Activated CD8-positive, alpha-beta T cell treated with anti-CD3 and anti-CD28 coated beads, Interleukin-2, amount 10 ng/mL, durations not matched to agents 7 days and 5 days (primary cell): ENCODE measurements around the gene PNCK. TPM values are rescaled to one million over a fixed set of nuclear protein-coding genes. Genes with fewer than 3 reads are reported as not detected.

Experiments
- ATAC-seq: fragments of 150-1000 bp; cut with Tn5 transposase; one replicate; pipeline ENCODE4 v1.10.0; 2021; ENCODE audit warnings: moderate library complexity
- CTCF ChIA-PET: fragments of 350-600 bp; sonication (Branson Sonifier 250); formaldehyde crosslinking; loops from one replicate; lab custom pipeline; 2021; ENCODE audit warnings: antibody characterized with exemption; lab: Charles Lee
- POLR2A ChIA-PET: fragments of 350-600 bp; sonication (Branson Sonifier 250); formaldehyde crosslinking; loops from one replicate; lab custom pipeline; 2021; ENCODE audit warnings: antibody characterized with exemption; lab: Charles Lee
- DNase-seq: peaks from one replicate; pipeline ENCODE4 v3.0.0-alpha.2; 2020
- H3K27ac Mint-ChIP-seq: one replicate; pipeline ENCODE4 v1.8.0; 2021; ENCODE audit warnings: mild to moderate bottlenecking, mixed read lengths
- H3K27me3 Mint-ChIP-seq: one replicate; pipeline ENCODE4 v1.8.0; 2021; ENCODE audit warnings: low read depth, mixed read lengths
- H3K36me3 Mint-ChIP-seq: one replicate; pipeline ENCODE4 v1.8.0; 2021; ENCODE audit warnings: low read depth, mixed read lengths
- H3K4me1 Mint-ChIP-seq: one replicate; pipeline ENCODE4 v1.8.0; 2021; ENCODE audit warnings: low read depth, mixed read lengths
- H3K4me3 Mint-ChIP-seq: one replicate; pipeline ENCODE4 v1.8.0; 2021; ENCODE audit warnings: mild to moderate bottlenecking, mixed read lengths
- H3K9me3 Mint-ChIP-seq: one replicate; pipeline ENCODE4 v1.8.0; 2022; ENCODE audit warnings: mixed read lengths; ENCODE audit not compliant: insufficient read depth
- total RNA-seq, 2 experiments: library from RNA; stranded (reverse); gene quantifications; one replicate each; pipeline ENCODE4 v1.2.3, GENCODE V29; 2021

PNCK gene
- total RNA-seq, 2 experiments from 2014 or later = 0.16 to 0.58 TPM

DNA sequence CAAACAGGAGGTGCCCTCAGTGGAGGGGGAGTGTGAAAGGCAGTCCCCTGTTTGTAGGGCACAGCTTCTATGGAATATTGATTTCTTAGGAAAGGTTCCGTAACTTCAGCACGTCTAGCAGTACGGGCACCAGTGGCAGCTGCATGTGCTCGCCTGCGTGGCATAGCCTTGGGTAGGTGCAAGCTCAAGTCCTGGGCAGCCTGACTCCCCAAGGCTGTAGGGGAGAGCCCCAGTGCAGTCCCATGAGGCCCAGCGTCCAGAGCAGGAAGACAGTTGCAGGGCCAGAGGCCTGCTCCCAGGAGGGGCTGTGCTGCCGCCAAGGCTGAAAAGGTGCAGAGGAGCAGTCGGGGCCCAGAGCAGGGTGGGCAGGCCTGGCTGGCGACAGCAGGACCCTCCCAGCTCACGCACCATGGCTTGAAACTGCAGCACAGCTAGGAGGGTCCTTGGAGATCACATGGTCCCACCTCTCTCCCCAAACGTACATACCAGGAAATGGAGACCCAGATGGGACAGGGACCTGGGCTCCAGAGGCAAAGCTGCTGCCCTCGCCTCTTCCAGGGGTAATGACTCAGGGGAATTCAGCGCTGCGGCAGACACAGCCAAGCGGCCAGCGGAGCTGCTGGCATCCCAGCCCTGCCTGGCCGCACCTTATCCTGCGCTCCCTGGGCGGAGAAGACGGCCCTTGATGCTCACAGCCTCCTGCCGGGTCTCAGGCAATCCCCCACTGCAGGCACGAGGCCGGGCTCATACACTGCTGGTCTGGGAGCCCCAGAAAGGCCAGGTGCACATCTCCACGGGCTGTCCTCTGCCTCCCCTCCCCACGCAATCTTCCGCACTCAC is 32.7 kb downstream of the PNCK start:
- Mint-ChIP-seq H3K36me3 (no peaks in the 10 kb centered on the region), H3K9me3 (no peaks in the 10 kb centered on the region), H3K27me3 (peaks cover 36% of the 10 kb centered on the region), H3K27ac (no peak overlapping the region), H3K4me3 (no peak overlapping the region), H3K4me1 (peaks cover 8% of the 10 kb centered on the region)
- ChIA-PET CTCF (interaction anchor here (0.8 kb wide), 1 partner anchor 699 kb away, joined by 3 read pairs; no protein-coding TSS in a partner anchor), POLR2A (no interaction called here)
- no peak for ATAC-seq
- no peak for DNase-seq

DNA sequence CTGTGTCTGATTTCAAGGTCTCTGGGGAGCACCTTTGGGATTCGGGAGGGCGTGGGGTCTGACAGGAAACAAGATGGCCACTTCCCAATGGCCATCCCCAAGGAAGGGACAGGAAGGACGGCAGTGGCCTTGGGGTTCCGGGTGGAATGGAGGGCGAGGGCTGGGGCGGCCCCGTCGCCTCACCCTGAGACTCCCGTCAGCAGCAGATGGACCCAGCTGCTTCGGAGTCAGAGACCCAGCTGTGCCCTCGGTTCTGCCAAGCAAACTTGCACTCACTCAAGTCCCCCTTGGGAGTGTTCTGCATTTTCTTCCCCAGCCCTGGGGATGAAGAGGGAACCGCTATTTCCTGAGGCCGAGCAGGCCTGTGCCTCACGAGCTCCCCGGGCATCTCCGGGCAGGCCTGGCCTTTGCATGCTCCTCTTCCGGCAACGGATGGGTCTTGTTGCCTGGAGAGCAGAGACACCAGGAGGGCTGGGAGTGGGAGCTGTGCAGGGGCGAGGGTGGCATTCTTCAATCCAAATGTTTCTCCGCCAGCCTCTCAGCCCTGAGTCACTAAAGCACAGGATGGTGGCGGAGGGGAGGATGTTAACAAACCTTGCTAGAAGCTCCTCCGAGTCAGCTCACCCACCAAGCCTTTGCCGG is 33.4 kb downstream of the PNCK start:
- ChIA-PET POLR2A (no interaction called here), CTCF (interaction anchor here (0.8 kb wide), 1 partner anchor 698 kb away, joined by 3 read pairs; no protein-coding TSS in a partner anchor)
- peaks cover 8% of the 10 kb centered on the region for H3K4me1 Mint-ChIP-seq
- peaks cover 29% of the 10 kb centered on the region for H3K27me3 Mint-ChIP-seq
- no peak overlapping the region for H3K4me3 Mint-ChIP-seq
- no peak overlapping the region for H3K27ac Mint-ChIP-seq
- DNase-seq = no peak
- H3K36me3 Mint-ChIP-seq = no peaks in the 10 kb centered on the region
- no peaks in the 10 kb centered on the region for H3K9me3 Mint-ChIP-seq
- no peak for ATAC-seq

DNA sequence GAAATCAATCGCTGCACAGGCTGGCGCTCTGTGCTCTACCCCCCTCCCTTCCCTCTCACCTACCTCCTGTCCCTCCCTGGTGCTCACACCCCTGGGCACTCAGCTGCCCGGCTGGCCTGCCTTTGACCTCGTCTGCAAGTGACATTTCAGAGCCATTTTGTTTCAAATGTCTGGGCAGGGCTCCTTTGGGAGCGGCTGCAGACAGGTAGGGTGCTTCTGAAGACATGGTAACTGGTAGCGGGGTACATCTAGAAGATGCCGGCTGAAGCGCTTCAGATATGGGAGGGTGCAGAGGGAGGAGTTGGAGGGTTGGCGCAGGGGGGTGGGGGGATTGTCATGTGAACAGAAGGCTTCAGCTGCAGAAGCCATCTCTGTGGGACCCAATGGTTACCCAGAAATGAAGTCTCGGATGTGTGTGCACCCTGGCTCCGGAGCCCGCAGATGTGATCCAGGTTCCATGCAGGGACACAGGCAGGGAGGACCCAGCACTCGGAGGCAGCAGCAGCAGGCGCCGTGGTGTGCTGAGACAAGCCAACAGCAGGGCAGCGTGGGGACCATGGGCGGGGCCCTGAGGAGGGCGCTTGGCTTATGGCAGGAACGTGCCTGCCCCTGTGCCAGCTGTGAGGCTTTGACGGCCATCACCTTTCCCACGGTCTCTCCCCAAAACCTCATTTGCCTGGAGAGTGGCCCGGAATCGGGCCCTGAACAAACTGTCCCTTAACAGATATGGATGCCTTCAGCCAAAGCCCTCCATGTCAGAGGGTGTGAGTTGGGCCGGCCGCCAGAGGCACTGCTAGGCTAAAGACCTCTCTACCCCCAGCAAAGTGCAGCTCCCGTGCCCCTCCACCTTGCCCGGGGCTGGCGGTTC is 34.2 kb downstream of the PNCK start:
- ChIA-PET CTCF (no interaction called here), POLR2A (no interaction called here)
- H3K27ac Mint-ChIP-seq = no peak overlapping the region
- no peaks in the 10 kb centered on the region for H3K36me3 Mint-ChIP-seq
- ATAC-seq (no peak), DNase-seq (no peak)
- peaks cover 8% of the 10 kb centered on the region for H3K4me1 Mint-ChIP-seq
- H3K9me3 Mint-ChIP-seq = no peaks in the 10 kb centered on the region
- peaks cover 22% of the 10 kb centered on the region for H3K27me3 Mint-ChIP-seq
- no peak overlapping the region for H3K4me3 Mint-ChIP-seq

DNA sequence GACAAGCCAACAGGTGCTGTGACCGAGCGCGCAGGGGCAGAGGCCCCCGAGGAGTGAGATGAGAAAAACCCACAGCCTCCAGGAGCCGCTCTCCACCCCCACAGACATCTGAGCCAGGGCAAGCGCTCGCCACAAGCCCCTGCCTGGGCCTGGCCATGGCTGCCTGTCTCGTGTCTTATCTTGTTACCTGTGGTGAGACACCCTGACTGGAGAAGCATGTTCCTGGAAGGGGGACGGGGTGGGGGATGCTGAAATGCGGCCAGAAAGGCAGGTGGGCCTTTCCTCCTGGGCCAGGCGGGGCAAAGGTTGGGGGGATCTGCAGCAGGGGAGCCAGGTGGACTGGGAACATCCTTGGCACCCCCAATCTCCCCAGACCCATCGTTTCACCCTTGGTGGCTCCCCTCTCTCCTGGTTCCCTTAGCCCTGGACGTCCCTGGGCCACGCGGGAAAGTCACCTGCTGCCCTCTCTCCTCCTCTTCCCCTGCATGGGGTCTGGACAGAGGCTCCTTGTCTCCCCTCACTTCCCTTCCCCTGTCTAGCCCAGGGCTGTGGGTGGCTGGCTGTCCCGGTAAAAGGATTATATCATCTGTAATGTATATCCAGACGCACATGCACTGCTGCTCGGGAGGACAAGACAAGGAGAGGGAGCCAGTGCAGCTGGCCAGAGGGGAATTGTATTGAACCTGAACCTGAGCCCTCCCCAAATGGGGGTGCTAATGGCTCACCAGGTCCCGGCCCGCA is 35.0 kb downstream of the PNCK start:
- Mint-ChIP-seq H3K27me3 (peaks cover 21% of the 10 kb centered on the region), H3K36me3 (no peaks in the 10 kb centered on the region), H3K4me1 (peaks cover 8% of the 10 kb centered on the region), H3K27ac (no peak overlapping the region), H3K9me3 (no peaks in the 10 kb centered on the region), H3K4me3 (no peak overlapping the region)
- no peak for DNase-seq
- CTCF ChIA-PET = no interaction called here
- ATAC-seq = no peak
- POLR2A ChIA-PET = no interaction called here

DNA sequence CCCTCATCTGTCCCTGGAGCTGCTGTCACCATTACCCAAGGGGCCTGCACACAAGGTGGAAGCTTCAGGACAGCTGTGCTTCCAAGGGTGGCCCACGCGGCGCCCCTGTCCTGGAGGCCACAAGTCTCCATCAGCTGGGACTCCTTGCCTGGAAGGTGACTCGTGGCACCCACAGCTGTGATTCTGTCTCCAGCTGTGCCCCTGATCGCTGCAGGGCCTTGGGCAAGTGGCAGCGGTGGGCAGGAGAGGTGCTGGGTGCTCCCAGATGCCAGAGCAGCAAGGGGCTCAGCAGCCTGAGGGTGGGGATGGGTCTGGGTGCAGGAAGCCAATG is 35.6 kb downstream of the PNCK start:
- H3K4me3 Mint-ChIP-seq = no peak overlapping the region
- CTCF ChIA-PET = no interaction called here
- H3K4me1 Mint-ChIP-seq = peaks cover 8% of the 10 kb centered on the region
- H3K9me3 Mint-ChIP-seq = no peaks in the 10 kb centered on the region
- H3K27ac Mint-ChIP-seq = no peak overlapping the region
- peaks cover 16% of the 10 kb centered on the region for H3K27me3 Mint-ChIP-seq
- DNase-seq (no peak), ATAC-seq (no peak)
- POLR2A ChIA-PET = no interaction called here
- no peaks in the 10 kb centered on the region for H3K36me3 Mint-ChIP-seq

DNA sequence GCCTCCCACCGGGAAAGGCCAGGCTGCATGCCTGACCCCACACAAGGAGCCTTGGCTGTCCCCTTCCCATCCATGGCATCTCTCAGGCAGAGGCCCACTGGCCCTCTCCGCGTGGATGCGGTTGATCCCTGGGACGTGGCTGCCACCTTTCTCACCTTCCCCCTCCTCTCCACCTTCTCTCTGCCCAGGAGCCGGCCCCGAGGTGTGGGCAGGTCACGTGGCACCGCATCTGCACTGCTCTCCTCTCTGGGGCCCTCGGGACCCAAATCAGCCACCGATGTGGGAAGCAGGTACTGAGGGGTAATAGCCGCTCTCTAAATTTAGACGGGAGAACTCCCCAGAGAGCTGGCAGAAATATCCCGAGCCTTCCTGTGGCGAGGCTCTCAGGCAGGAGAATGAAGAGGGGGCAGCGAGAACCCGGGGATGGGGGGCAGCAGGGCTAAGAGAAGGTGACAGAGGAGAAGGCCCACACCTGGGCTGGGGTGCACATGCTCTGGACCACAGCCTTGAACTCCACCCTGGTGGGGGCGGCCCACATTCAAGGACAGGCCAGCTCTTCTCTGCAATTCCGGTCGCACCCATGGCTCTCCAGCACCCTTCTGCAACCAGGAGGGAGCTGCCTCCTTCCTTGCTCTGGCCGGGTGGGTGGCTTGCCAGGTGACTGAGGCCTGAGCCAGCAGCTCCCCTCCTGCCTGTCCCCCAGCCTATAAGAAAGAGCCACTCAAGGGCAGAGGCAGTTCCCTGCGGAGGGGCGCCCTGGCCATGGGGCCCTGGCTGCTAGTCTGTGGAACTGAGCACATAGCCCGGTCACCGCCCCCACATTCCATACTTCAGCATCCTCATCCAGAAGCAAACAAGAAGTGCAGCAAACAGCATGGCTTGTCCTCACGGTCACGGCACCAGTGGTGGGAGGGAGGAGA is 36.2 kb downstream of the PNCK start:
- ATAC-seq = no peak
- Mint-ChIP-seq H3K4me3 (no peak overlapping the region), H3K36me3 (no peaks in the 10 kb centered on the region), H3K27me3 (peaks cover 11% of the 10 kb centered on the region), H3K4me1 (peaks cover 3% of the 10 kb centered on the region), H3K27ac (no peak overlapping the region), H3K9me3 (no peaks in the 10 kb centered on the region)
- ChIA-PET CTCF (interaction anchor here (1.2 kb wide), 1 partner anchor 23 kb away, joined by 4 read pairs; no protein-coding TSS in a partner anchor), POLR2A (no interaction called here)
- DNase-seq = no peak

DNA sequence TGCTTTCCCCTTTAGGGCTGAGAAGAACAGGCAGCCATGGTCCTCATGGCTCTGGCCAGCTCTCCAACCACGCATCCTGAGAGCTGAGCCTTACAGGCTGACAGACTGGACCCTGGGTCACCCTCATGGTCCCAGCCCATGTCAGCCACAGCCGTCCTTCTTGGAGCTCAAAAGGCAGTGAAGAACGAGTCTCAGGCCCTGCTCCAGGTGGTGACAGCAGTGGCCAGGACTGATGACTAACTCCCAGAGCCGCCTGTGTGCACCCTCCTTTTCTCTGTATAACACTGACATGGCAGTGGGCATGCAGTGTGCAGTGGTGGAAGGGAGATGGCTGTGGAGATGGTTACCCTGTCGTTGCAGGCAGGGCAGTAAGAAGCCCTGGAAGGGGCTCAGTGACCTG is 36.9 kb downstream of the PNCK start:
- H3K36me3 Mint-ChIP-seq = no peaks in the 10 kb centered on the region

DNA sequence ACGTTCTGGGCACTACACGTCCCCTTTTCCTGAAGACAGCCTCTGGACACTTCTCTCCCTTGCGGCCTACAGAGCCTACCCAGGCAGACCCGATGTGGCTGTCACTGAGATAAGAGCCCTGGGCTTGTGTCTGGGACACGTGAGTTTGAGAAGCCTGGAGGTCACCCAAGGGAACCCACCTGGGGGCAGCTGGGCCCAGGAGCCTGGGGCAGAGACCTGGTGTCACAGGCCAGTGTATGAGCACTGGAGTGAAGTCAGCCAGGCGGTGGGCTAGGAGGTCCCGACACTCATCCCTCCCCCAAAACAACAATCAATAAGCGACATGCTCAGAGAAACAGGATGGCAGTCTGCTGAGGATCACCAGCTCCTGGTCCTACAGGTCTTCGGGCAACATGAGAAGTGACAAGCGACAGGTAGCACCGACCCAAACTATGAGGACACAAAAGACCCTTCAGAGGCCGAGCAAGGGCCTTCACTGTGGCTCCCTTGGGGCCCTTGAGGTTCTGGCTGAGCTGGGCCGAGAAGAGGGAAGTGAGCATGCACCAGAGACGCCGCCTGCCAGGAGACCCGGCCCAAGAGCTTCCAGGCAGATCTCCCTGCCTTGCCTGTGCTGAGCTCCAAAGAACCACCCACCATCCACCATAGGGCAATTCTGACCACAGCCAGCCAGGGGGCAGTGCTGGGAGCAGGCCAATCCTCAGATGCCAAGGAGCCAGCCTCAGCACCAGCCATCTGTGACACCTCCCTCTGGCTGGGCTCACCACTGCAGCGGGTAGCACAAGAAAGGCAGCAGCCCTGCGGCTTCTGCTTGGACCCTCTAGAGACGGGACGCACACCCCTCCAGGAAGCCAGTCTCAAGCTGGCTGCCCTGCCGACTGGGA is 37.6 kb downstream of the PNCK start:
- Mint-ChIP-seq H3K27me3 (peaks cover 4% of the 10 kb centered on the region), H3K4me1 (no peaks in the 10 kb centered on the region), H3K27ac (no peak overlapping the region), H3K9me3 (no peaks in the 10 kb centered on the region), H3K36me3 (no peaks in the 10 kb centered on the region), H3K4me3 (no peak overlapping the region)
- ChIA-PET CTCF (interaction anchor here (0.6 to 1.2 kb wide), 7 partner anchors 14 to 33 kb away, joined by 3 to 4 read pairs (median 4); no protein-coding TSS in a partner anchor), POLR2A (no interaction called here)
- DNase-seq = peak; percentile 28
- peak; percentile 63 for ATAC-seq

More for the DNA sequence above, 36.9 kb downstream of the PNCK start:
- H3K4me3 Mint-ChIP-seq = no peak overlapping the region
- DNase-seq (no peak), ATAC-seq (no peak)
- POLR2A ChIA-PET = no interaction called here
- peaks cover 11% of the 10 kb centered on the region for H3K27me3 Mint-ChIP-seq
- no peak overlapping the region for H3K27ac Mint-ChIP-seq
- peaks cover 3% of the 10 kb centered on the region for H3K4me1 Mint-ChIP-seq
- CTCF ChIA-PET = interaction anchor here (1.0 to 1.2 kb wide), 3 partner anchors 23 to 28 kb away, joined by 3 to 4 read pairs (median 4); no protein-coding TSS in a partner anchor
- no peaks in the 10 kb centered on the region for H3K9me3 Mint-ChIP-seq

DNA sequence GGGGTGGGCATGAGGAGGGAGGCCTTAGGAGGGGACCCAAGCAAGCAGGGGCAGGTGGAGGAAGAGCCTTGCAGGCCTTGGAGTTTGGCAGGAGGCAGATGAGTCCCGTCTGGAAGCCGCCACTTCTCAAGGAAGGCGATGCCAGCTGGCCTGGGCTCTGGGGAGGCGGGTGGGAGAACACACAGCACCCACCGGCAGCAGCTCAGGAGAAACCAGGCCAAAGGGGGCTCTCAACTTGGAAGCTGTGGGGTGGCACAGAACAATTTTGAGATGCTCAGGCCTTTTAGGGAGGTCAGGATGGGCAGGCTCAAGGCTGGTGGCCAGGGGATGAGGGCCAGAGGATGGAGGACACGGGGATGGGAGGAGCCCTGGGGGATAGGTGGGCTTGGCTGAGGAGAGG is 38.2 kb downstream of the PNCK start:
- ATAC-seq (no peak), DNase-seq (no peak)
- CTCF ChIA-PET = interaction anchor here (0.8 kb wide), 1 partner anchor 33 kb away, joined by 4 read pairs; no protein-coding TSS in a partner anchor
- Mint-ChIP-seq H3K9me3 (no peaks in the 10 kb centered on the region), H3K36me3 (no peaks in the 10 kb centered on the region), H3K4me3 (no peak overlapping the region), H3K27ac (no peak overlapping the region), H3K27me3 (no peaks in the 10 kb centered on the region), H3K4me1 (no peaks in the 10 kb centered on the region)
- POLR2A ChIA-PET = no interaction called here

DNA sequence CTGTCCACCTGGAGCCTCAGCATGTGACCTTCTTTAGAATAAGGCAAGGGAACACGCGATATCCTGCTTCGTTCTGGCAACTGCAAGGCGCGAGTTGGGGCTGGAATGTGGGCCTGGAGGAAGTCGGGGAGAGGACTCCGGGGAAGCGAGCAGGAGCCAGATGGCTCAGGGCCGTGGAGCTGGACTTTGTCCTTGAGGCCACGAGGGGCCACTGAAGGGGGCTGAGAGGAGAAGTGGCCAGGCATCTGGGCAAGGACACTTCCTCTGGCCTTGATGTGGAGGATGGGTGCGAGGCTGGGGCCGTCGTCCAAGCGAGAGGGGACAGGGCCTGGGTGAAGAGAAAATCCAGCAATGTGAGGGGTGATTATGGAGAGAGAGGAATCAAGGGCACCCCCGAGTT is 38.8 kb downstream of the PNCK start:
- no peaks in the 10 kb centered on the region for H3K9me3 Mint-ChIP-seq
- H3K4me3 Mint-ChIP-seq = no peak overlapping the region
- H3K4me1 Mint-ChIP-seq = no peaks in the 10 kb centered on the region
- DNase-seq (no peak), ATAC-seq (no peak)
- ChIA-PET CTCF (no interaction called here), POLR2A (no interaction called here)
- no peaks in the 10 kb centered on the region for H3K36me3 Mint-ChIP-seq
- H3K27me3 Mint-ChIP-seq = no peaks in the 10 kb centered on the region
- H3K27ac Mint-ChIP-seq = no peak overlapping the region
